HCT116 (cell line): ENCODE results near the gene NOXO1. TPM values are rescaled to one million over a fixed set of nuclear protein-coding genes. Genes with fewer than 3 reads are reported as not detected.

Source experiments
- ATAC-seq: fragments of 200-7000 bp; cut with Tn5 transposase; 2 replicates; pipeline ENCODE4 v1.9.1; 2020; ENCODE audit warnings: mild to moderate bottlenecking, moderate library complexity
- BruUV-seq: library from RNA; stranded (reverse); fragments of 400-500 nt; replicated peaks from 2 replicates; lab custom pipeline; 2021; lab: Mats Ljungman, UMichigan
- CTCF ChIA-PET: fragments of 300-600 bp; sonication (Branson Sonifier 250); formaldehyde crosslinking; loops from one replicate; lab custom pipeline; 2021; ENCODE audit warnings: antibody characterized with exemption; lab: Charles Lee
- POLR2A ChIA-PET: fragments of 300-600, 350-600 bp; sonication (Branson Sonifier 250); formaldehyde crosslinking; loops from one replicate; lab custom pipeline; 2021; ENCODE audit warnings: antibody characterized with exemption; lab: Charles Lee
- RAD21 ChIA-PET, 2 experiments: fragments of 300-600 bp; sonication (Branson Sonifier 250); formaldehyde crosslinking; loops; one replicate each; lab custom pipeline; 2023; ENCODE audit warnings: low total read pairs in 2 of 2; ENCODE audit not compliant: uncharacterized antibody in 2 of 2, unreplicated experiment in 2 of 2, low non-redundant PET in 1 of 2; lab: Charles Lee
- DNase-seq: peaks from one replicate; pipeline ENCODE4 v3.0.0-alpha.2; 2010; ENCODE audit warnings: low read depth, low spot score
- H2AFZ ChIP-seq: fragments of 200-600 bp; shearing (Covaris generic), sonication (generic); 2 replicates; pipeline ENCODE4 v1.6.1; 2017; ENCODE audit warnings: low read depth, mixed run types, mixed read lengths, antibody characterized with exemption, low read length; ENCODE audit not compliant: poor library complexity, severe bottlenecking
- H3K27ac ChIP-seq: 2 replicates; pipeline ENCODE4 v1.5.1; 2012; ENCODE audit warnings: low read depth, low read length
- H3K27me3 ChIP-seq: fragments of 200-600 bp; sonication (generic); 2 replicates; pipeline ENCODE4 v1.6.1; 2016; ENCODE audit warnings: mixed run types, low read length, mixed read lengths; ENCODE audit not compliant: insufficient read depth
- H3K36me3 ChIP-seq, 2 experiments: fragments of 200-500 bp in 1 of 2; fragments of 200-600 bp in 1 of 2; sonication (Bioruptor generic) in 1 of 2; sonication (generic) in 1 of 2; 2 replicates each; pipeline versions ENCODE4 v1.5.1 to v1.6.1; 2014 to 2016; ENCODE audit warnings: low read length in 2 of 2, inconsistent platforms in 1 of 2, mixed read lengths in 1 of 2, mixed run types in 1 of 2; ENCODE audit not compliant: insufficient read depth in 2 of 2, control insufficient read depth in 1 of 2
- H3K4me1 ChIP-seq, 2 experiments: fragments of 200-600 bp in 1 of 2; sonication (generic) in 1 of 2; 2 replicates each; pipeline versions ENCODE4 v1.5.1 to v1.6.1; 2012 to 2017; ENCODE audit warnings: low read length in 2 of 2, inconsistent platforms in 1 of 2, mild to moderate bottlenecking in 1 of 2, mixed read lengths in 1 of 2, mixed run types in 1 of 2, moderate library complexity in 1 of 2; ENCODE audit not compliant: insufficient read depth in 2 of 2, control insufficient read depth in 1 of 2
- H3K4me2 ChIP-seq: fragments of 200-600 bp; sonication (generic); 2 replicates; pipeline ENCODE4 v1.6.1; 2017; ENCODE audit warnings: mixed run types, low read length, mixed read lengths
- H3K4me3 ChIP-seq, 2 experiments: fragments of 200-600 bp in 1 of 2; sonication (generic) in 1 of 2; replicated peaks in 1 of 2; 2 replicates each; pipeline ENCODE4 v1.5.1; 2011 to 2016; ENCODE audit warnings: low read length in 2 of 2, control low read depth in 1 of 2, low read depth in 1 of 2, mild to moderate bottlenecking in 1 of 2, mixed read lengths in 1 of 2, mixed run types in 1 of 2
- H3K79me2 ChIP-seq: fragments of 200-600 bp; sonication (generic); 2 replicates; pipeline ENCODE4 v1.6.1; 2017; ENCODE audit warnings: mild to moderate bottlenecking, mixed run types, low read length, moderate library complexity, mixed read lengths; ENCODE audit not compliant: insufficient read depth
- H3K9ac ChIP-seq: fragments of 200-600 bp; sonication (generic); 2 replicates; pipeline ENCODE4 v1.6.1; 2016; ENCODE audit warnings: low read length, mixed read lengths
- H3K9me2 ChIP-seq: fragments of 200-600 bp; sonication (generic), shearing (Covaris generic); 2 replicates; pipeline ENCODE4 v1.6.1; 2017; ENCODE audit warnings: mixed run types, mild to moderate bottlenecking, moderate library complexity; ENCODE audit not compliant: insufficient read depth
- H3K9me3 ChIP-seq, 2 experiments: fragments of 200-500 bp in 1 of 2; fragments of 200-600 bp in 1 of 2; sonication (Bioruptor generic) in 1 of 2; sonication (generic) in 1 of 2; 2 replicates each; pipeline ENCODE4 v1.6.1; 2014 to 2017; ENCODE audit warnings: low read length in 2 of 2, mixed read lengths in 2 of 2, inconsistent platforms in 1 of 2, low read depth in 1 of 2, mild to moderate bottlenecking in 1 of 2, mixed run types in 1 of 2, moderate library complexity in 1 of 2; ENCODE audit not compliant: control insufficient read depth in 1 of 2, insufficient read depth in 1 of 2
- H4K20me1 ChIP-seq: fragments of 200-600 bp; sonication (generic), shearing (Covaris generic); 2 replicates; pipeline ENCODE4 v1.6.1; 2017; ENCODE audit warnings: mixed run types, mild to moderate bottlenecking, moderate library complexity; ENCODE audit not compliant: insufficient read depth
- POLR2A ChIP-seq: IDR thresholded peaks from 2 replicates; pipeline ENCODE4 v1.7.0; 2011; ENCODE audit warnings: borderline replicate concordance; ENCODE audit not compliant: insufficient read depth, insufficient read length; ENCODE audit errors: extremely low read depth
- POLR2AphosphoS5 ChIP-seq: IDR thresholded peaks from 2 replicates; pipeline ENCODE4 v1.6.1; 2011; ENCODE audit warnings: mild to moderate bottlenecking, low read depth, low read length, moderate library complexity
- RAD21 ChIP-seq: IDR thresholded peaks from 2 replicates; pipeline ENCODE4 v1.6.1; 2012; ENCODE audit warnings: low read depth, mild to moderate bottlenecking
- SRF ChIP-seq: IDR thresholded peaks from 2 replicates; pipeline ENCODE4 v1.6.1; 2012; ENCODE audit warnings: low read depth
- TCF7L2 ChIP-seq: IDR thresholded peaks from 2 replicates; pipeline ENCODE4 v1.7.0; 2011; ENCODE audit warnings: borderline replicate concordance, inconsistent platforms; ENCODE audit not compliant: insufficient read depth, insufficient read length; ENCODE audit errors: extremely low read depth
- YY1 ChIP-seq: IDR thresholded peaks from 2 replicates; pipeline ENCODE4 v1.6.1; 2011; ENCODE audit warnings: low read length, low read depth, moderate library complexity, mild to moderate bottlenecking; ENCODE audit not compliant: insufficient replicate concordance; ENCODE audit errors: extremely low read depth
- ZBTB33 ChIP-seq: IDR thresholded peaks from 2 replicates; pipeline ENCODE4 v1.6.1; 2011; ENCODE audit warnings: mild to moderate bottlenecking, low read length, moderate library complexity; ENCODE audit not compliant: insufficient replicate concordance; ENCODE audit errors: extremely low read depth
- ZFX ChIP-seq: fragments of 450-650 bp; IDR thresholded peaks from 2 replicates; pipeline ENCODE4 v1.6.1; 2017
- intact Hi-C: fragments of 100-400 bp; cut with micrococcal nuclease; formaldehyde crosslinking; loops from 2 replicates; pipeline ENCODE4 v1.10.0; 2022
- total RNA-seq: library from RNA; stranded (reverse); gene quantifications from one replicate; pipeline ENCODE4 v1.2.1, GENCODE V29; 2021; ENCODE audit not compliant: unreplicated experiment
- TF ChIP-seq, protein P1 (sequence below): IDR thresholded peaks from 2 replicates; pipeline ENCODE4 v1.6.1; 2012; ENCODE audit warnings: low read depth

The NOXO1 gene
- total RNA-seq, 1 experiment from 2014 or later, result 10.0 TPM

DNA sequence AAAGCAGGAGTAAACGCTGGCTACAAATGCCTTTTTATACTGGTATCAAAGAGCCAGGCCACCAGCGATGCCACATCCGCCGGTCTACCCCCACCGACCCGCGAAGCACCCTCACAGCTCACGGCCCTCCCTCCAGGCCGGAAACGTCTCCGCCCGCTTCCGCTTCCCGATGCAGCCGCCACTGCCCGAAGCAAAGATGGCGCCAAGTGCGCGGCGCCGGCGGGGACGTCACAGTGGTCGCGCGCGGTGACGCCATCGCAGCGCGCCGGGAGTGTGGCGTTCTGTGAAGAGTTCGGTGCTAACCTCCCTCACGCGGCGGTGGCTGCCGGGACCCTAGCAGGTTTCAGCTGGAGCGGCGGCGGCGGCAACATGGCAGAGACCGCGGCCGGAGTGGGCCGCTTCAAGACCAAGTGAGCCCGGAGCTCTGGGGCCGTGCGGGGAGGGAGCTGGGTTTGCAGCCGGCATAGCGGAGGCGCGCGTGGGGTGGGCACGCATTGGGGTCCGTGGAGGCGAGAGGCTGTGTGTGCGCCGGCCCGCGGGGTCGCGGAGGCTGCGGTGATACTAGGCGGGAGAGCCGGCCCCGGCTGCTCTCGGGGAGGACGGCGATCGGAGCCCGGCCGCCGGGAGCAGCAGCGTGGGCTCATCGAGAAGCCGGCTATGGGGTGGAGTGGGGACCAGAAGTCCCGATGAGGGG, 9.3 kb downstream of the NOXO1 start, which contains the start of gene TBL3:
TSS of gene TBL3 (plus strand) at position 258 of the 694 bp plus-strand sequence. CDS start at position 370, 112 bp downstream.
- DNase-seq (peak; percentile 83), ATAC-seq (peak; percentile 85)
- RAD21 ChIA-PET, result no interaction called here
- Histone ChIP-seq H3K36me3 (peaks cover 0 to 31% of the 10 kb centered on the region in 2 experiments; a peak in 2 of 4 replicates), H3K79me2 (peaks cover 37% of the 10 kb centered on the region), H3K4me2 (peak within 1 kb of the TSS; percentile 98), H3K4me3 (peak within 1 kb of the TSS; percentile 75 to 96), H3K9me2 (no peaks in the 10 kb centered on the region), H3K9me3 (no peaks in the 10 kb centered on the region), H3K9ac (peak within 1 kb of the TSS; percentile 98), H3K4me1 (peaks cover 7 to 16% of the 10 kb centered on the region in 2 experiments), H3K27ac (peak within 1 kb of the TSS; percentile 95), H4K20me1 (no peaks in the 10 kb centered on the region), H2AFZ (peak within 1 kb of the TSS; percentile 61), H3K27me3 (no peaks in the 10 kb centered on the region)
- POLR2A ChIA-PET, result interaction anchor here (0.9 to 4.0 kb wide), 5 partner anchors 9 to 183 kb away, joined by 3 to 21 read pairs (median 4); partner anchors contain the start of genes NOXO1 and TRAF7
- intact Hi-C loops, result no loop called here
- CTCF ChIA-PET, result interaction anchor here (0.6 to 1.5 kb wide), 3 partner anchors 32 to 169 kb away, joined by 3 to 5 read pairs (median 3); no protein-coding TSS in a partner anchor
- TF ChIP-seq RAD21, result no peak
- TF ChIP-seq, protein P1, sequence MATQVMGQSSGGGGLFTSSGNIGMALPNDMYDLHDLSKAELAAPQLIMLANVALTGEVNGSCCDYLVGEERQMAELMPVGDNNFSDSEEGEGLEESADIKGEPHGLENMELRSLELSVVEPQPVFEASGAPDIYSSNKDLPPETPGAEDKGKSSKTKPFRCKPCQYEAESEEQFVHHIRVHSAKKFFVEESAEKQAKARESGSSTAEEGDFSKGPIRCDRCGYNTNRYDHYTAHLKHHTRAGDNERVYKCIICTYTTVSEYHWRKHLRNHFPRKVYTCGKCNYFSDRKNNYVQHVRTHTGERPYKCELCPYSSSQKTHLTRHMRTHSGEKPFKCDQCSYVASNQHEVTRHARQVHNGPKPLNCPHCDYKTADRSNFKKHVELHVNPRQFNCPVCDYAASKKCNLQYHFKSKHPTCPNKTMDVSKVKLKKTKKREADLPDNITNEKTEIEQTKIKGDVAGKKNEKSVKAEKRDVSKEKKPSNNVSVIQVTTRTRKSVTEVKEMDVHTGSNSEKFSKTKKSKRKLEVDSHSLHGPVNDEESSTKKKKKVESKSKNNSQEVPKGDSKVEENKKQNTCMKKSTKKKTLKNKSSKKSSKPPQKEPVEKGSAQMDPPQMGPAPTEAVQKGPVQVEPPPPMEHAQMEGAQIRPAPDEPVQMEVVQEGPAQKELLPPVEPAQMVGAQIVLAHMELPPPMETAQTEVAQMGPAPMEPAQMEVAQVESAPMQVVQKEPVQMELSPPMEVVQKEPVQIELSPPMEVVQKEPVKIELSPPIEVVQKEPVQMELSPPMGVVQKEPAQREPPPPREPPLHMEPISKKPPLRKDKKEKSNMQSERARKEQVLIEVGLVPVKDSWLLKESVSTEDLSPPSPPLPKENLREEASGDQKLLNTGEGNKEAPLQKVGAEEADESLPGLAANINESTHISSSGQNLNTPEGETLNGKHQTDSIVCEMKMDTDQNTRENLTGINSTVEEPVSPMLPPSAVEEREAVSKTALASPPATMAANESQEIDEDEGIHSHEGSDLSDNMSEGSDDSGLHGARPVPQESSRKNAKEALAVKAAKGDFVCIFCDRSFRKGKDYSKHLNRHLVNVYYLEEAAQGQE, result no peak
- peak; percentile 100 for TF ChIP-seq YY1
- TF ChIP-seq SRF, result no peak
- TF ChIP-seq ZBTB33, result peak; percentile 82
- TF ChIP-seq POLR2A, result peak; percentile 85
- TF ChIP-seq TCF7L2, result peak; percentile 64
- peak; percentile 85 for TF ChIP-seq POLR2AphosphoS5
- peak; percentile 23; the same call in 1 of the 2 replicates for TF ChIP-seq ZFX
- no TSS peak for BruUV-seq
